GM18505 (cell line): ENCODE measurements around the gene GLI3.
"Not testable (repeated sequence)": the region's sequence is repeated elsewhere in the genome, so short reads cannot be mapped to it uniquely, and the experiment has no call there.

Experiments used
- ATAC-seq: cut with Tn5 transposase; IDR thresholded peaks from one replicate; pipeline ENCODE4 v1.9.1; 2021; ENCODE audit not compliant: unreplicated experiment
- POLR2A ChIP-seq: IDR thresholded peaks from 4 replicates; pipeline ENCODE4 v1.6.1; 2011; ENCODE audit warnings: borderline replicate concordance; ENCODE audit not compliant: insufficient read depth, insufficient read length; ENCODE audit errors: extremely low read depth

Gene GLI3

DNA sequence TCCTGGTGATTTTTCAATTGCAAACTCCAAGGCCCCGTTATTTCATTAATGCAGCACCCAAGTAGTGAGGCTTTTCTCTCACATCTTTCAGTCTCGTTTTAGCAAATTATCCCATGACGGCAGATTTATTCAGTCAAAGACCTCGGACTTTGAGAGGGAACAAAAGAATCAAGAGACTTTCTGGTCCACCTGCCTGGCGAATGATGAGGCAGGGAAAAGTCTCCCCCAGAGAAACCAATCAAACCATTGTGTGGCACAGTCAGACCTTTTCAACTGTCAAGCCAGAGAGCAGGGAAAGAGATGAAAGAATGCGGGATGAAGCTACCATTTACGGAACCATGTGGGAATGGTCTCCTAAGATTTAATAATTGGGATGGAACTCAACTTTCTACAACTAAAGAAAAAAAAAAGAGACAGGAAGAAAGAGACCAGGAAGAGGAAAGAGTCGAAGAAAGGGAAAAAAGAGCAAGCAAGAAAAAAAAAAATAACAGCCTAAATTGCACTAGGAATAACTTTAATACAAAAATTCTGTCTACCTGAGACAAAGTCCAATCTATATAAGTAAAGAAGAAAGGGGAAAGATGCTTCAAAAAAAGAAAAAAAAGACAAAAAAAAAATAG is 22.8 kb downstream of the GLI3 start:
- no peak for ATAC-seq
- TF ChIP-seq POLR2A: no peak

DNA sequence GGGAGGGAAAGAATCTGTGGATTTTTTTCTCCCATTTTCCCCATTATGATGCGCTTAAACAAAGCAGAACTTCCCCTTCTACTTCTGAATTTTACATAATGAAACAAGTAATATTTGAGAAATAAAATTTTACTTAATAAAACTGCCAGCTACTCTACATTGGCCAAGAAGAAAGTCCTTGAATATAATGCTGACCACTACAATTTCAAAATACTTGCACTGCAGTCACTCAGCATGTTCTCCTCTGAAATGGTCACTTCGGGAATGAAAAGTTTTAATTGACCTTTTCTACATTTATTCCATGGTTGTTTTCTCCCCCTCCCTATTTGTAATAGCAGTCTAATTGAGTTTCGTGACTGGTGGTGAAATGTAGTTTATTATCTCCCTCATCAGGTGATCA is 23.9 kb downstream of the GLI3 start:
- TF ChIP-seq POLR2A: no peak
- ATAC-seq: no peak

DNA sequence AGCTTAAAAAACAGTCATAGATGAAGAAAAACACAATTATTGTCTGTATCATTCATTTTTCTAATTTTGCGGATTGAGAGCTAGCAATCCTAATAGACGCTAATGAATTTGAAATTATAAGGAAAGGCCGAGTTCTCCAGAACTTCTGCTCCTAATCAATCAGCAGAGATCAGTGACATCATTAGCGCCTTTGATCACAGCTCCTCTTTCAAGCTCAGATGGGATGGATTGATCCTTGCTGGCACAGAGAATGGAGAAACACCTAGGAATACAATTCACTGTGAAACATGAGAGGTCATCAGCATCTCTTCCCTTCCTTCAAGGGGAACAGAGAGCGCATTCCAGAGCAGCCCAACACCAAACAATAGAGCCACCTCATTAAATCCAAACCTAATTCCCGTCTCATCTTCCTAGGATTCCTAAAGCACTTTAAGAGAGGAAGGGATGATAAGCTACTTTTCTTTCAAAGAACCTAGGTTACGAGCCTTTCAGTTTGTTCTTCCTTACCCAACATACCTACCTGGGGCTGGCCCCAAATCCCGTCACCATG is 24.4 kb downstream of the GLI3 start:
- ATAC-seq: no peak
- no peak for TF ChIP-seq POLR2A

DNA sequence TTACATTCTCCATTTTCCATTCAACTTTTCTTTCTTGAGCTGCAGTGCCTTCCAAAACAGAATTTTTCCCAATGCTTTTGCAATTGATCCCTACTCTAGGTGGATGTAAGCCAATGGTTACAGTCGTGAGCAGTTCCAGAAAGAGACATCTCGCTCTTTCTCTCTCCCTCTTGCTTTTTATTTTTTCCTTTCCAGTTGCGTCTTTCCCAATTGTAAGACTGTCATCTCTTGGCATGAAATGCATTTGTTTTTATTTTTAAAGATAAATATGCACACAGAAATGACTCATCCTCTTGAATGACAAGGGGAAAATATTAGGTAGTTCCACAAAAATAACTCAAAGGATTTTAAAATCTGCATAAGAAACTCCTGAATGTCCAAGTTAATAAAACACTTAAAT is 25.1 kb downstream of the GLI3 start:
- no peak for ATAC-seq
- no peak for TF ChIP-seq POLR2A

DNA sequence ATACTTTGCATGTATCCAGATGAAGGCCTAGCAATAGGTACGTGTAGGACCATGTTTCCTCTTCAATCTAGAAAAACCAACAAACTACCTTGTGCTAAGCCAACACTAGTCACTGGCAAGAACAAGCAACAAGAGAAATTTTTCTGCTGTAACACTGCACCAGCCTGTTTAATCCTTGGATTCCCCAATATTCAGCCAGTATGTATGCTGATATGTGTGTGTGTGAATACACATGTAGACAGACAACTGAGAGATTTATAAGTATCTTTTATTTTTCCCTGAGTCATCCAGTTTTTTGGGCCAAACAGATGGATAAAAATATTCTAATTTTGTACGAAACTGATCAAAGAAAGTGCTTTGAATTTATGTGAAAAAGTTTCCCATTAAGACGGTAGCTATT is 26.2 kb downstream of the GLI3 start:
- no peak for ATAC-seq
- TF ChIP-seq POLR2A: no peak

- ATAC-seq: no peak
- TF ChIP-seq POLR2A: no peak
Observed at GRCh38 chr7:42210333-42210732, 26.7 kb downstream of the GLI3 start.

- ATAC-seq: not testable (repeated sequence)
Observed at GRCh38 chr7:42209085-42209484, 27.9 kb downstream of the GLI3 start.

DNA sequence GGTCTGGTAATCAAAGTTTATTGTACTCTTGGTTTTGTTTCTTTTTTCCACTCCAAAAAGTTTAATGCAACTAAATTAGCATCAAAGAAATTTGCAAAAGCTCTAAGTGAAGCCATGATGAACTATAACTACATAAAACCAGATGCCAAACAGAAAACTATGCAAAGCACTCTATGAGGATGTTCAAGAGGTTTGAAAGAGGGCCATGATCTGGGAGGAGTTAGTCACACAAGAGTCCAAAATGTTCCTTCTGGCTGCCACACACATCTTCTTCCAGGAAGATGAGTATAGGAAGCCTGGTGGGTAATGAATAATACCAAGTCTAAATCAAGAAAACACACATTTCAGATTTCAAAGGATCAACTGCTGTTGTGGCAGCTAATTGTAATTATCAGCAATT is 28.4 kb downstream of the GLI3 start:
- ATAC-seq: no peak
- TF ChIP-seq POLR2A: no peak

- no peak for ATAC-seq
- TF ChIP-seq POLR2A: no peak
Observed at GRCh38 chr7:42207420-42207819, 29.6 kb downstream of the GLI3 start.

DNA sequence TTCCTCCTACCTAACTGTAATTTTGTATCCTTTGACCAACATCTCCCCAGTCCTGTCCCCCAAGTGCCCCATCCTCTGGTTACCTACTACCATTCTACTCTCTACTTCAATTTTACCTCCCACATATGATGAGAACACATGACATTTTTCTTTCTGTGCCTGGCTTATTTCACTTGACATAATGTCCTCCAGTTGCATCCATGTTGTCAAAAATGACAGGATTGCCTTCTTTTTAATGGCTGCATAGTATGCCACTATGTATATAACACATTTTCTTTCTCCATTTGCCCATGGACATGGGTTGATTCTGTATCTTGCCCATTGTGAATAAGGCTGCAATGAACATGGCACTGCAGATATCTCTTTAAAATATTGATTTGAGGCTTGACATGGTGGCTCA is 33.7 kb downstream of the GLI3 start:
- no peak for ATAC-seq
- TF ChIP-seq POLR2A: no peak

DNA sequence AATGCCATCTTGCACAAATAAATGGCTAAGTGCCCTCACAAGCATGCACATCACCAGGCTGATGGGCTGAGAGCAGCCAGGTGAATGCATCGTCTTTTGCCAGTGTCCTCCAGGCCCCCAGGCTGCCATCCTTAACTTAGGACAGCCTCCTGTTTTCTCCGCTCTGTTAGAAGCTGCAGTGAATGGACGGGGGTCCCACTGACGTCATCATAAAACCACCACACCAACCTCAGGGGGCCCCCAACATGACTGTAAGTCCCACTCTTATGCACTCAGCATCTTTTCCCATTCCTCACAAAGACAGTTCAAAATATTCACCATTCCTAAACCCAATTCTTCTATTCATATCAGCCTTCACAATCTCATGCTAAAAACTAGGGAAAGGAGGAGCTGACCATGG is 34.4 kb downstream of the GLI3 start:
- no peak for ATAC-seq
- no peak for TF ChIP-seq POLR2A

GRCh38 chr7:42198974-42199668 is 37.9 kb downstream of the GLI3 start:
- ATAC-seq: no peak
- no peak for TF ChIP-seq POLR2A

GRCh38 chr7:42198296-42198695 is 38.7 kb downstream of the GLI3 start:
- no peak for TF ChIP-seq POLR2A
- ATAC-seq: no peak

DNA sequence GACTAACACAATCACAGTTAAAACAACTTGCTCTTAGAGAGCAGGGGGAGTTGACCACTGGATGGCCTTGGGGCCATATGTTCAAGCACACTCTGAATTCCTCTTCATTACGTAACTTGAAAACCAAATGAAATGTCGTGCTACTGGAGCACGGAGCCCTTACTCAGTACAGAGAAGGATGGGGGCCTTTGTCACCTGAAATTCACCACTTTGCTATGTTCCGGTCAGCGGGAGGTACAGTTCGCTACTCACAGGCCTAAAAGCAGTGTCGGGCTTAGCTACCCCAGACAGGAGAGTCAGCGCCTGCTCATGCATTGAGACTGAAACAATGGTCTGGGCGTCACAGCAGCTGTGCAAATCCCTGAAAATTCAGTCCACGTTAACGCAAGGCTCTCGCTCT is 39.6 kb downstream of the GLI3 start:
- TF ChIP-seq POLR2A: no peak
- ATAC-seq: no peak
